ENCODE results near the gene RGS3.

DNA sequence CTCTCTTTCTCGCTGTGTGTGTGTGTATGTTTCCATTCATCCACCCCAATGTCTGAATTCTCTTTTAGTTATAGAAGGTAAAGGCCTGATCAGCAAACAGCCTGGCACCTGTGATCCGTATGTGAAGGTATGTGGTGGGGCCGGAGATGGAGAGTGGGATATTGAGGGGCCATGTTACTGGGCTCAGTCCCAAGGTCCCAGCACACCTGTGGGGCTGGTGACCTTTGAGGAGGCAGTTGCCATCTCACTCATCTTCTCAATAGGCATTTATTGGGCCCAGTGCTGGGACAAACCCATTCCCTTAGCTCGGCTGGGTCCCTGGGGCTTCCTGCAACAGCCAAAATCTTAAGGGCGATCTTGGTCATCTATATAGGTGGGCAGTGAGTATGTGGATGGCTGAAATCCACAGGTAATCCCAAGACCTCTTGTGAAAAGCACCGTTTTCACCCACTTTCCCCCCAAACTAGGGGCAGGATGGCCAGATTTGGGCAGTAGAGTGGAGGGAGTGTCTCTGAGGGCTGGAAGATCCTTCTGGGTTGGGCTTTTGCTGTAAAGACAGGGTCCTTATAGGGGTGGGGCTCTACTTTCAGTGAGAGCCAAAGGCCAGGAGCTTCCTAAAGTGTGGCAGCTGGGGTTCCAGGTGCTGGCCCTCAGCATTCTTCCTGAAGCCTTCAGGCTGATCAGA is 19.6 kb downstream of the RGS3 start:
- TF ChIP-seq CTCF (IDR thresholded peaks at IDR 0.05) (no peak), POLR2AphosphoS5 (IDR thresholded peaks at IDR 0.05) (no peak), POLR2A (IDR thresholded peaks at IDR 0.05) (no peak)
